Kidney (tissue), 14 donors: ENCODE measurements around the gene TMEM97. TPM values are rescaled to one million over a fixed set of nuclear protein-coding genes. Genes with fewer than 3 reads are reported as not detected.

Experiments
- DNase-seq, 5 donors: peaks; one replicate each; pipeline ENCODE4 v3.0.0-alpha.2; 2013 to 2020
- FAIRE-seq: peaks from 2 replicates; lab custom pipeline; 2012; peaks lifted over from hg19 to GRCh38; lab: Jason Lieb, UNC
- H3K27ac ChIP-seq, 2 donors: one replicate each; pipeline ENCODE4 v1.7.0; 2013; ENCODE audit warnings: low read depth in 2 of 2, low read length in 2 of 2, inconsistent platforms in 1 of 2
- H3K27me3 ChIP-seq: one replicate; pipeline ENCODE4 v1.7.1; 2013; ENCODE audit warnings: low read length, inconsistent platforms; ENCODE audit not compliant: control insufficient read depth, insufficient read depth
- H3K36me3 ChIP-seq, 3 donors: one replicate each; pipeline versions ENCODE4 v1.7.0 to v1.7.1; 2013; ENCODE audit warnings: low read length in 3 of 3, control low read depth in 1 of 3, inconsistent platforms in 1 of 3; ENCODE audit not compliant: insufficient read depth in 3 of 3, control insufficient read depth in 2 of 3
- H3K4me1 ChIP-seq, 3 donors: one replicate each; pipeline versions ENCODE4 v1.7.0 to v1.7.1; 2013; ENCODE audit warnings: low read length in 3 of 3, inconsistent platforms in 1 of 3, low read depth in 1 of 3; ENCODE audit not compliant: control insufficient read depth in 2 of 3, insufficient read depth in 2 of 3
- H3K4me3 ChIP-seq, 3 donors: one replicate each; pipeline versions ENCODE4 v1.7.0 to v1.8.1; 2013; ENCODE audit warnings: low read length in 3 of 3, control low read depth in 1 of 3, inconsistent platforms in 1 of 3
- H3K9ac ChIP-seq, 3 donors: one replicate each; pipeline versions ENCODE4 v1.7.0 to v1.7.1; 2013; ENCODE audit warnings: low read length in 3 of 3, control low read depth in 1 of 3, inconsistent platforms in 1 of 3
- H3K9me3 ChIP-seq, 3 donors: one replicate each; pipeline versions ENCODE4 v1.7.0 to v1.7.1; 2013; ENCODE audit warnings: low read length in 3 of 3, control low read depth in 1 of 3, inconsistent platforms in 1 of 3; ENCODE audit not compliant: control insufficient read depth in 2 of 3, insufficient read depth in 1 of 3
- CTCF ChIP-seq: IDR thresholded peaks from 3 replicates; pipeline ENCODE4 v1.5.1; 2012; ENCODE audit warnings: mild to moderate bottlenecking, moderate library complexity, borderline replicate concordance; ENCODE audit not compliant: insufficient read depth; ENCODE audit errors: extremely low read depth
- intact Hi-C: fragments of 100-400 bp; cut with DNase I; formaldehyde crosslinking; loops from one replicate; pipeline ENCODE4 v1.11.1; 2022
- polyA plus RNA-seq: library from polyadenylated mRNA; stranded (reverse); fragments of 350-450 nt; fragmentation: Illumina TruSeq; extraction: RNeasy Lipid Tissue Mini Kit (QIAGEN cat#74804); gene quantifications from one replicate; pipeline ENCODE4 v1.2.3, GENCODE V29; 2014; ENCODE audit warnings: low read depth, low replicate concordance; ENCODE audit not compliant: insufficient read depth
- total RNA-seq: library from RNA; stranded (reverse); fragmentation: NEBNext Ultra II Directional; extraction: Animal tissue kit (Norgen Biotek cat#: 25700); gene quantifications from one replicate; pipeline ENCODE4 v1.2.1, GENCODE V29; 2021
- donor health status: control.
- donor health status: control.
- donor health status: control.
- donor health status: control.
- donor health status: control.
- donor health status: DM: yes; HTN: yes; CAD: no.
- donor health status: Normal renal cell carcinoma (clear cell type).

The TMEM97 gene
- total and polyA plus RNA-seq, 2 donors from 2014 or later, result 10.2 to 11.6 TPM

- TF ChIP-seq CTCF, result no peak
- no peaks in the 10 kb centered on the region for H3K9me3 ChIP-seq
- intact Hi-C loops, result no loop called here
- H3K9ac ChIP-seq, result no peak overlapping the region
- FAIRE-seq (no peak), DNase-seq (peak in 1 of 5 donors; percentile 46)
- peaks cover 2 to 33% (median 25%) of the 10 kb centered on the region in 3 donors for H3K36me3 ChIP-seq
- H3K4me1 ChIP-seq, result no peaks in the 10 kb centered on the region
- H3K27ac ChIP-seq, result no peak overlapping the region
- H3K27me3 ChIP-seq, result no peaks in the 10 kb centered on the region
- H3K4me3 ChIP-seq, result no peak overlapping the region
These were observed 45.0 kb downstream of the TMEM97 start for GRCh38 chr17:28363776-28364650.

- no peak for FAIRE-seq
These were observed 45.8 kb downstream of the TMEM97 start, which contains the start of gene SEBOX for GRCh38 chr17:28364665-28365363. Gene SEBOX (minus strand): TSS chr17:28365199. CDS start chr17:28365151, 48 bp downstream.

GRCh38 chr17:28365487-28365886 is 46.5 kb downstream of the TMEM97 start:
- DNase-seq (no peak), FAIRE-seq (no peak)
- no peak overlapping the region for H3K27ac ChIP-seq
- H3K9ac ChIP-seq, result no peak overlapping the region
- peaks cover 2 to 27% (median 20%) of the 10 kb centered on the region in 3 donors for H3K36me3 ChIP-seq
- H3K9me3 ChIP-seq, result no peaks in the 10 kb centered on the region
- intact Hi-C loops, result no loop called here
- peaks cover 0 to 6% (median 3%) of the 10 kb centered on the region in 3 donors for H3K4me1 ChIP-seq
- no peak for TF ChIP-seq CTCF
- H3K27me3 ChIP-seq, result no peaks in the 10 kb centered on the region
- H3K4me3 ChIP-seq, result no peak overlapping the region

More at GRCh38 chr17:28364665-28365363, 45.8 kb downstream of the TMEM97 start, which contains the start of gene SEBOX:
- H3K36me3 ChIP-seq, result peaks cover 2 to 33% (median 25%) of the 10 kb centered on the region in 3 donors
- TF ChIP-seq CTCF, result no peak
- no peaks in the 10 kb centered on the region for H3K27me3 ChIP-seq
- intact Hi-C loops, result no loop called here
- H3K4me1 ChIP-seq, result no peaks in the 10 kb centered on the region
- no peaks in the 10 kb centered on the region for H3K9me3 ChIP-seq
- no peak within 1 kb of the TSS for H3K27ac ChIP-seq
- H3K9ac ChIP-seq, result no peak within 1 kb of the TSS
- H3K4me3 ChIP-seq, result no peak within 1 kb of the TSS
- DNase-seq, result peak in 2 of 5 donors; percentile 33 to 57
